ENCODE data around the gene NCOR1.
"Not testable (repeated sequence)": the region's sequence is repeated elsewhere in the genome, so short reads cannot be mapped to it uniquely, and the experiment has no call there.

The NCOR1 gene

DNA sequence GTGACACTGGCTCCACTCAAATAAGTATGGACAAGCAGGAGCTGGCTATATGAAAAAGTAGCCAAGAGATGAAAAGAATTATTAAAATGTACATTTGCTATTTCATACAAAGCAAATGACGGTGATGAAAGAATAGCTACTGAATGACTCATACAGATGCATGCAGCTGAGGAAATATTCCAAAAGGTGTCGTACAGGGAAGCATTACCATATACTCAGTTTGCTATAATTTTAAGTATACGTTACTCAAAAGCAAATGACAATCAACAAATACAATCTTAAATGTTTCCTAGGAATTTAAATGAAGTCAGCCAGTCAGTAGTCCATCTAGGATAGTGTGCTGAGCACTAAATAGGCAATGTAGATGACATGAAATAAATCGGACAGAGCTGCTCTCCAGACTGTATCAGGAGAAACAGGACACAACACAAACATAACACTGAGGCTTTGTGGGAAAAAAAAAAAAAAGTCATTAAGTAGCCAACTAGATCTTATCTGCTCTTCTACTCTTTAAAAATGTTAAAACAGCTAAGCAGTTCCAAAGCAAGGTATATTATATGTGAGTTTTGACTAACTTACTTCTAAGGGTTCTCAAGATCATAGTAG is 65.0 kb downstream of the NCOR1 start:
- no peak for DNase-seq (ENCODE audit: low read depth, low spot score)

GRCh38 chr17:16148596-16148995 is 66.7 kb downstream of the NCOR1 start:
- DNase-seq (ENCODE audit: low read depth, low spot score): no peak

DNA sequence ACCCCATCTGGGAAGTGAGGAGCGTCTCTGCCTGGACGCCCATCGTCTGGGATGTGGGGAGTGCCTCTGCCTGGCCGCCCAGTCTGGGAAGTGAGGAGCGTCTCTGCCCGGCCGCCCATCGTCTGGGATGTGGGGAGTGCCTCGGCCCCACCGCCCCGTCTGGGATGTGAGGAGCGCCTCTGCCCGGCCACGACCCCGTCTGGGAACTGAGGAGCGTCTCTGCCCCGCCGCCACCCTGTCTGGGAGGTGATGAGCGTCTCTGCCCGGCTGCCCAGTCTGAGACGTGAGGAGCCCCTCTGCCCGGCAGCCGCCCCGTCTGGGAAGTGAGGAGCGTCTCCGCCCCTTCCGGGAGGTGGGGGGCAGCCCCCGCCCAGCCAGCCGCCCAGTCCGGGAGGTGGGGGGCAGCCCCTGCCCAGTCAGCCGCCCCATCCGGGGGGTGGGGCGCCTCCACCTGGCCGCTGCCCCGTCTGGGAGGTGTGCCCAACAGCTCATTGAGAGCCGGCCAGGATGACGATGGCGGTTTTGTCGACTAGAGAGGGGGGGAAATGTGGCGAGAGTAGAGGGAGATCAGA is 69.9 kb downstream of the NCOR1 start:
- DNase-seq (ENCODE audit: low read depth, low spot score): not testable (repeated sequence)

- DNase-seq (ENCODE audit: low read depth, low spot score): no peak
These were observed 73.6 kb downstream of the NCOR1 start for GRCh38 chr17:16141685-16142084.

DNA sequence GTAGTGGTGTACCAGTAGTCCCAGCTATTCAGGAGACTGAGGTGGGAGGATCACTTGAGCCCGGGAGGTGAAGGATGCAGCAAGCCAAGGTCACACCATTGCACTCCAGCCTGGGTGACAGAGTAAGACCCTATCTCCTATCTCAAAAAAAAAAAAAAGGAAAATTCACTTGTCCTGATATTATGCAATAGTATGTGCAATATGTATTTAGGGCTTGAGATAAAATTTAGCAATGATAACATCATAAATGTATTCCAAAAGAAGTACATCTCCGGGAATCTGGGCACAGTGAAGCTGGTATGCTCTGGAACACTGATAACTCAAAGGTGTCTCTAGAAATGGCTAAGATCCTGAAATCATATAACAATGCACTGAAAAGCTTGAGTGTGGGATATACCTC is 74.5 kb downstream of the NCOR1 start:
- DNase-seq (ENCODE audit: low read depth, low spot score): no peak

- DNase-seq (ENCODE audit: low read depth, low spot score): no peak
These were observed 79.9 kb downstream of the NCOR1 start for GRCh38 chr17:16135461-16135860.

- DNase-seq (ENCODE audit: low read depth, low spot score): no peak
These were observed 83.7 kb downstream of the NCOR1 start for GRCh38 chr17:16131593-16131992.

DNA sequence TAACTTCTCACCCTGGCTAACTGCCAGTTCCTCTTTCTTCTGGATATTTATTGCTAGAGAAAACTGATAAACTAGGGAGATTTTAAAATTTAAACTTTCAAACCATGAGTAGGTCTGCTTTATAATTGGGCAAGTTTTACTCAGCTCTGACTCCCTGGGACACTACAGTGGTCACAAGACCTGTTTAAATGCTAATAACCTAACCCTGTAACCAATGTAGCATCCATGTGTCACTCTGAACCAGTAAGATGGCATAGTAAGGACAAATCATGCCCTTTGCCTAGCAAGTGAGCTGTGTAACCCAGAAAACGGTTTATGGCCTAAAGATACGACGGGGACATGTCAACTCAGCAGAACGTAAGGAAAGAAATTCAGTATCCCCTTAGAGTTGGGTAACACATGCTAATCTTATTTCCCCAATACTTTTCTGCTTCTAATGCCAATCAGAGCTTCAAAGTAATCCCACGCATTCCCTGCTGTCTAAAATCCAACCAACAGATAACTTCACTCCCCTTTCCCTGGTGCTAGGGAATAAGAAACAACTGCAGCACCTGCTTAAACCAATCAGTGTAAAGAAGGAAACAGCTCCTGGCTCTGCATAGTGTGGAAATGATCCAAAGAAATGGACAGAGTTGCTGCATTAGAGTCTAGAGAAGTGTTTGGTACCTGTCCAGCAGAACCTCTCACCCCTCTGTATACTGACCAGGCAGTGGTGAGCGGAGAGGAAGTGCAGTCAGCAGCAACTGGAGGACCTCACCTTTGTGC is 85.7 kb downstream of the NCOR1 start:
- DNase-seq (ENCODE audit: low read depth, low spot score): no peak

DNA sequence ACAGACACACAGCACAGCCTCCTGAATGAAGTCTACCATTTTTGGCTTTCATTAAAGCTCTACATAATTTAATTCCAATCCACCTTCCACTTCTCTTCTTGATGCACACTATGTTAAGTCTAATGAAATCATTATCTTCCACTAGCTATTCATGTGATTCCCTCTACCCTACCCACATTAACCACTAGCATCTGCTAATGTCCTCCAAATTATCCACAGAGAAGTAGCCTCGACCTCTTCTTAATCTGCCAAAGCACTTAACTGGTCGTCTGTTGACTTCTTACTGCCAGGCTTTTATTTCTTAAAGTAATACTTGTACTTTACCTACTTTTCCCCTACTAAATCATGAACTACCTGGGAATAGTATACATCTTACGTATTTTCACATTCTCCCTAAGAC is 91.8 kb downstream of the NCOR1 start:
- no peak for DNase-seq (ENCODE audit: low read depth, low spot score)

DNA sequence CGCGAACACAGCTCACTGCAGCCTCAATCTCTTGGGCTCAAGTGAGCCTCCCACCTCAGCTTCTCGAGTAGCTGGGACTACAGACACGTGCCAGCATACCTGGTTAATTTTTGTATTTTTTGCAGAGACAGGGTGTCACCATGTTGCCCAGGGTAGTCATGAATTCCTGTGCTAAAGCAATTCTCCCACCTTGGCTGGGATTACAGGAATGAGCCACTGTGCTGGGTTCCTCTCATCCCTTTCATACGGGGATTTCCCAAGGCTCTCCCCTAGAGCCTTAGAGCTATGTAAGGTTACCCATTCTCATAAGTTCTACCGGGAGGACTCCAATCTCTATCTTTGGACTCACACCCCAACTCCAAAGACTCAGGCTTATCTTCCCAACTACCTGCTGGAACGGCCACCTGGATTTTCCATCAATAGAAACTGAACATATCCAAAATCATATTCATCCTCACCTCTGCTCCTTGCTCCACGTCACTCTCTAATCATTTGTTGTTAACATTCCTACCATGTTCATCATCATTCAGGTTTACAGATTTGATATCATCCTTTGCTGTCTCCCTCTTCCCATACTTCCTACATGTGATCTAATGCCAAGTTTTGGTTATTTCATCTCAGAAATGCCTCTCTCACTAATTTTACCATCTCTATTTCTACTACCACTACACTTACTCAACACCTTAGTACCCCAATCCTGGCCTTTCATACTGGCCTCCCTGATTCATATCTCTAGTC is 92.5 kb downstream of the NCOR1 start:
- no peak for DNase-seq (ENCODE audit: low read depth, low spot score)

DNA sequence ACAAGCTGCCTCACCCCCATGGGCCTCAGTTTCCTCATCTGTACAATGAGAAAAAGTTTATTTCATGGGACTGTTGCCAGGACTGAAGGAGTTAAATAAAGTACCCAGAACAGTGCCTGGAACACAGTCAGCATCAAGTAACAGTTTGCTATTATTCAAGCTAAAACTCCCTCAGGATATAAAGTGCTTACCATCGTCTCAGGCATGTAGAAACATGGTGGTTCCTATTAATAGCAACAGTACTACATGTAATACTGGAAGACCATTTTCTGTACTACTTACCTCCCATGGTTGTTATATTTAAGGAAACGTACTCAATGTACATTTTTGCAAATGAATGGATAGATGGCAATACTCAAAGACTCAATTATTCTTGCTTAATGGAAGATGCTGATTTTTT is 93.4 kb downstream of the NCOR1 start:
- no peak for DNase-seq (ENCODE audit: low read depth, low spot score)

- no peak for DNase-seq (ENCODE audit: low read depth, low spot score)
These were observed 94.4 kb downstream of the NCOR1 start for GRCh38 chr17:16120937-16121336.

GRCh38 chr17:16117149-16117548 is 98.2 kb downstream of the NCOR1 start:
- DNase-seq (ENCODE audit: low read depth, low spot score): no peak

DNA sequence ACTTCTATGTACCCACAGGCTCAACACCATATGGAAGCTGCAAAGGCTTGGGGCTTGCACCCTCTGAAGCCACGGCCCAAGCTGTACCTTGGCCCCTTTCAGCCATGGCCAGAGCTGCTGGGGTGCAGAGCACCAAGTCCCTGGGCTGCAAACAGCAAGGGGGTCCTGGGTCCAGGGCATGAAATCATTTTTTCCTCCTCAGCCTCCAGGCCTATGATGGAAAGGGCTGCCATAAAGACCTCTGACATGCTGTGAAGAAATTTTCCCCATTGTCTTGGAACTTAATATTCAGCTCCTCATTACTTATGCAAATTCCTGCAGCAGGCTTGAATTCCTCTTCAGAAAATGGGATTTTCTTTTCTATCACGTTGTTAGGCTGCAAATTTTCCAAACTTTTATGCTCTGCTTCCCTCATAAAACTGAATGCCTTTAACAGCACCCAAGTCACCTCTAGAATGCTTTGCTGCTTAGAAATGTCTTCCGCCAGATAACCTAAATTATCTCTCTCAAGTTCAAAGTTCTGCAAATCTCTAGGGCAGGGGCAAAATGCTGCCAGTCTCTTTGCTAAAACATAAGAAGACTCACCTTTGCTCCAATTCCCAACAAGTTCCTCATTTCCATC is 100.1 kb downstream of the NCOR1 start:
- not testable (repeated sequence) for DNase-seq (ENCODE audit: low read depth, low spot score)

DNA sequence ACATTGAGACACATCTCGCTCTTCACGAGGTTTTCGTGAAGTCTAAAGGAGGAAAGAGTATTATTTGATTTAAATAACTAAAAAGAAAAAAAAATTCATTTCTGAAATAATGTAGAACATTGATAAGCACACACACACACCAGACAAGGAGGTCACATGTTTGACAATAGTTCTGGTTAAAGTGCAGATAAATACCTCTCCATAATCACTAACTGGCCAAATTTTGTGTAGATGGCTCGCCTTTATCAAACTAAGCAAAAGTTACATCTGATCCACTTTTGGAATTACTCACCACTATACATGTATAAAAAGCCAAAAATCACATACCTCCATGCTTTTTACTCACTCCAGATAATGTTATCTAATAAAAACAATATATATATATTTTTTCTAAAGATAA is 106.5 kb downstream of the NCOR1 start:
- no peak for DNase-seq (ENCODE audit: low read depth, low spot score)

GRCh38 chr17:16108386-16108785 is 106.9 kb downstream of the NCOR1 start:
- DNase-seq (ENCODE audit: low read depth, low spot score): no peak

GRCh38 chr17:16107165-16107770 is 108.1 kb downstream of the NCOR1 start:
- no peak for DNase-seq (ENCODE audit: low read depth, low spot score)

- no peak for DNase-seq (ENCODE audit: low read depth, low spot score)
These were observed 109.0 kb downstream of the NCOR1 start for GRCh38 chr17:16106161-16106891.

- DNase-seq (ENCODE audit: low read depth, low spot score): no peak
These were observed 111.1 kb downstream of the NCOR1 start for GRCh38 chr17:16104189-16104588.

DNA sequence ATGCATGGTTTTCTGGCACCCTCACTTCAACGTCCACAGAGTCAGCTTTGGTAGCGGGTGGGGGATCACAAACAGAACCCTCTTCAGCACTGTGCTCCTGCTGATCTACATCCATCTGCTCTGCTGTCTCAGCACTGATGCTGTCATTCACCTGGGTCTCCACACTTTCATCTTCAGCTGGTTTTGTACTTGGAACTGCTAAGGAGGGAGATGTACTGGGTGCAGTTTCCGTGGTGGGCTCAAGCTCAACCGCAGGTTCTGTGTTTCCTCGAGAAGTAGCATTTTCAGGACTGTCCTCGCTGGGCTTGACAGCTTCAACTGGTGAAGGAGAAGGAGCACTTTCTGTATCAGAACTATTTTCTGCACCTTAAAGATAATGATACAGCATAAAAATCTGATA is 113.9 kb downstream of the NCOR1 start:
- no peak for DNase-seq (ENCODE audit: low read depth, low spot score)
